ENCODE results near the gene USP38.
A peak's percentile ranks its signal among the peaks of the same experiment; 100 is the strongest.
"Not testable (repeated sequence)": the region's sequence is repeated elsewhere in the genome, so short reads cannot be mapped to it uniquely, and the experiment has no call there.

Gene USP38, protein sequence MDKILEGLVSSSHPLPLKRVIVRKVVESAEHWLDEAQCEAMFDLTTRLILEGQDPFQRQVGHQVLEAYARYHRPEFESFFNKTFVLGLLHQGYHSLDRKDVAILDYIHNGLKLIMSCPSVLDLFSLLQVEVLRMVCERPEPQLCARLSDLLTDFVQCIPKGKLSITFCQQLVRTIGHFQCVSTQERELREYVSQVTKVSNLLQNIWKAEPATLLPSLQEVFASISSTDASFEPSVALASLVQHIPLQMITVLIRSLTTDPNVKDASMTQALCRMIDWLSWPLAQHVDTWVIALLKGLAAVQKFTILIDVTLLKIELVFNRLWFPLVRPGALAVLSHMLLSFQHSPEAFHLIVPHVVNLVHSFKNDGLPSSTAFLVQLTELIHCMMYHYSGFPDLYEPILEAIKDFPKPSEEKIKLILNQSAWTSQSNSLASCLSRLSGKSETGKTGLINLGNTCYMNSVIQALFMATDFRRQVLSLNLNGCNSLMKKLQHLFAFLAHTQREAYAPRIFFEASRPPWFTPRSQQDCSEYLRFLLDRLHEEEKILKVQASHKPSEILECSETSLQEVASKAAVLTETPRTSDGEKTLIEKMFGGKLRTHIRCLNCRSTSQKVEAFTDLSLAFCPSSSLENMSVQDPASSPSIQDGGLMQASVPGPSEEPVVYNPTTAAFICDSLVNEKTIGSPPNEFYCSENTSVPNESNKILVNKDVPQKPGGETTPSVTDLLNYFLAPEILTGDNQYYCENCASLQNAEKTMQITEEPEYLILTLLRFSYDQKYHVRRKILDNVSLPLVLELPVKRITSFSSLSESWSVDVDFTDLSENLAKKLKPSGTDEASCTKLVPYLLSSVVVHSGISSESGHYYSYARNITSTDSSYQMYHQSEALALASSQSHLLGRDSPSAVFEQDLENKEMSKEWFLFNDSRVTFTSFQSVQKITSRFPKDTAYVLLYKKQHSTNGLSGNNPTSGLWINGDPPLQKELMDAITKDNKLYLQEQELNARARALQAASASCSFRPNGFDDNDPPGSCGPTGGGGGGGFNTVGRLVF

DNA sequence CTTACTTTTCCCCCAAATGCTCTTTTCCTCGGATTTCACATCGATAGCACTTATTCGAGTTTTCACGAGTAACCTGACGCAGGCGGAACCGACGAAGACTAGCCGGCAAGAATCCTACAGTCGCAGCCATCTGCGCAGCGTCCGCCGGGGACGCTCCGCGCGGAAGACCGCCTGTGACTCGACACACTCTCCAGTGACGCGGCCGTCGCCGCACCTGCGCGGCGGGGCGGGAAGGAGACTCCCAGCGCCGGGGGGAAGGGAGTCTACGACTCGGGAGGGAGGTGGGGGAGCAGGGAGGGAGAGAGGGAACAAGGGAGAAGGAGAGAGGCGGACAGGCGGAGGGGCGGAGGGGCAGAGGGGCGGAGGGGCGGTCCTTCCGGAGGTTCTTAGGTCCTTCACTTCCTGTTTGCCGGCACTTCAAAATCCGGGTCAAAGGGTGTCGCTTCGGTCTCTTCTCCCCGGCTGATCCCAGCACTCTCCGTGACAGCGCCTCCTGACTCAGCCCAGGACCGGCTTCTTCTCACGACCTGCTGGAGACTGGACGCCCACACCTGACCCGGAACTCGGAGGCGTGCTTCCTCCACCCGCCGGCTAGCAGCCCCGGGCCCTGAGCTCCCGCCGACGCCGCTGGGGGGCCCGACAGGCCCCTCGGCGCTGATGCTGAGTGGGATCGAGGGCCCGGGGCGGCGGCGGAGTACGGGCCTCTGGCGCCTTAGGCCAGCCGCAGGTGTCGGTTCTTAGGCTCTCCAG, at the start of gene USP38:
Gene USP38, plus strand, starts transcription at position 415 of the 750 bp plus-strand sequence. CDS start 534 bp downstream, outside the sequence.
- peak; percentile 43 to 94 (median 88) for DNase-seq

DNA sequence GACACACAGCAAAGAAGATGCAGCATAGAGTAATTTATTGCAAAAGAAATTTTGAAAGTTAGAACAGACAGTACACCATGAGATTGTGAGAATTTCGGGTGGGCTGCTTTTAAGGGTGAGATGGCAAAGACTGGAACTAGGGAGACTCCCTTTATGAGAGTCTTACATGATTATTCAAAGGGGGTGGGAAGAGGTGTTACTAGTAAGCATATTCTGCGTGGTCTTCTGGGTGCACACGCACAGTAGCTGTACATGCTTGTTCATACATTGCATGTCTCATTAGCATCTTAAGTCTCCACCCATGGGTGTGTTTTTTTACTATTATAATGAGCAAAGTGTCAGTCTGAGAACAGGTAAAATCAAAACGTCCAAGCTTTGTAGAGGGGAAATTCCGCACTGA, 49.4 kb upstream of the USP38 start:
- DNase-seq, result no peak

DNA sequence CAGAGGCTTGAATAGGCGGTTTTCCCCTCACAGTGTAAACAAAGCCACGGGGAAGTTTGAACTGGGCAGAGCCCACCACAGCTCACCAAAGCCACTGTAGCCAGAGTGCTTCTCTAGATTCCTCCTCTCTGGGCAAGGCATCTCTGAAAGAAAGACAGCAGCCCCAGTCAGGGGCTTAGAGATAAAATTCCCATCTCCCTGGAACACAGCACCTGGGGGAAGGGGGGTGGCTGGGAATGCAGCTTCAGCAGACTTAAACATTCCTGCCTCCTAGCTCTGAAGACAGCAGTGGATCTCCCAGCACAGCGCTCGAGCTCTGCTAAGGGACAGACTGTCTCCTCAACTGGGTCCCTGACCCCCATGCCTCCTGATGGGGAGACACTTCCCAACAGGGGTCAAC, 44.0 kb upstream of the USP38 start:
- DNase-seq, result no peak

DNA sequence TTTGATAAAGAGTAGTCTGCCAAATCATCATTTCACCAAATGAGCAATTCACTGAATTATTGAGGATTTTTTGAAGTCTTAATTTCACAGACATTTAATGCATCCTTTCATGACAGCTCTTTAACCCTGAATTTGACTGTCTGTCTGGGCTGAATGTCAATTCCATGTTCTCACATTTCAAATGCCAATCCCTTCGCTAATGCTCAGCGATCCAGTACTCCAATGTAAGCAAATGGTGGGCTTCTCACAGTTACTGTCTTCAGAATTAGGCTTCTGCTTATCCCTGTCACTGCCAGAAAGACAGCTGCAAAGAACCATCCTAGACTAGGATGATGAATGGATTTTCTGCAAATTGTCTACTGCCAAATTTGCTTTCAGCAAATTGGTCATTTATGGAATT, 36.2 kb upstream of the USP38 start:
- no peak for DNase-seq

DNA sequence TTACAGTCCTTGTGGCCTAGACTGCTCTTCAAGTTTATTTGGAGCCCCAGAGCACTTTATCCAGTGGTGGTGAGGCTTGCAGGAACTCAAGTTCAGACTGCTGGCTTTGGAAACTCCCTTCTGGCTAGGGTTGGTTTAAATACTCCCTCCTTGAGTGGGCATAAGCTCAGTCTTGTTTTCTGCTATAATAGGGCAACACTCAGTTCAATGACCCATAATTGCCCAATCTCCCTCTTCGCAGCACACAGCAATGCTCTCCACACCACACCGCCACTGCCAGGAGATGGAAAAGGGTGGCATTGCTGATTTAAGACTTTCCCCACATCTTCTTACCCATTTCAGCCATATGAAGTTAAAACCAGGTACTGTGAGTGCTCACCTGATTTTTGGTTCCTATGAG, 27.9 kb upstream of the USP38 start:
- no peak for DNase-seq

DNA sequence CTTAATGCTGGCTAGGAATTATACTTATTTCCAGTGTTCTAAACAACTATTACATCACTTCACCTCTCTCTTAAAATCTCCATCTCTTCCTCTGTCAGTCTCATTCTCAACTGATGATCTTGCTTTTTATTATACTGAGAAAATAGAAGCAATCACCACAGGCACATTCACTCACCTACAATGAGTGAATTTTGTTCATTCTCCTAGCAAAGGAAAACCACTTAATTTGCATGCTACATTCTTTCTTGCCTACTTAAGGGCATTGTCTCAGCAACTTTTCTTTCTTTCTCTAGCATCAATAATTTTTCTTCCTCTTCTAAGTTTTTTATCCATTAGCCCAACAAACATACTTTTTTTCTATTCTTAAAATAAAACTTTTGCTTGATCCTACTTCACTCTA, 21.1 kb upstream of the USP38 start:
- no peak for DNase-seq

DNA sequence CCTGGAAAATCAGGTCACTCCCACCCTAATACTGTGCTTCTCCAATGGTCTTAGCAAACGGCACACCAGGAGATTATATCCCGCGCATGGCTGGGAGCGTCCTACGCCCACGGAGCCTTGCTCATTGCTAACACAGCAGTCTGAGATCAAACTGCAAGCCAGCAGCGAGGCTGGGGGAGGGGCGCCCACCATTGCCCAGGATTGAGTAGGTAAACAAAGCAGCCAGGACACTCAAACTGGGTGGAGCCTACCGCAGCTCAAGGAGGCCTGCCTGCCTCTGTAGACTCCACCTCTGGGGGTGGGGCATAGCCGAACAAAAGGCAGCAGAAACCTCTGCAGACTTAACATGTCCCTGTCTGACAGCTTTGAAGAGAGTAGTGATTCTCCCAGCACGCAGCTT, 18.0 kb upstream of the USP38 start:
- DNase-seq, result not testable (repeated sequence)

DNA sequence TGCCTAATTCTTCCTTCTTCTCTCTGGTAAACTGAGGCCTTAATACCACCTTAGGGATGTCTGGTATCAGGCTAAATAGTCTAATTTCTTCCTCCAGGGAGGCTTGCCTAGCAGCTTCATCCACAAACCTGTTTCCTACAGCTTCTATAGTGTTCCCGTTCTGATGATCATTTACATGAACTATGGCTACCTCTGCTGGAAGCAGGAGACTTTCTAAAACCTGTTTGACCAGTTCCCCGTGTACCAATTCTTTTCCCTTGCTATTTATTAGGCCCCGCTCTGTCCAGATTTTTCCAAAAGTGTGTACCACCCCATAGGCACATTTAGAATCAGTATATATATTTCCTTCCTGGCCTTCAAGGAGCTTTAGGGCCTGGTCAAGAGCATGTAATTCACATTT, 5.8 kb upstream of the USP38 start:
- DNase-seq, result no peak

DNA sequence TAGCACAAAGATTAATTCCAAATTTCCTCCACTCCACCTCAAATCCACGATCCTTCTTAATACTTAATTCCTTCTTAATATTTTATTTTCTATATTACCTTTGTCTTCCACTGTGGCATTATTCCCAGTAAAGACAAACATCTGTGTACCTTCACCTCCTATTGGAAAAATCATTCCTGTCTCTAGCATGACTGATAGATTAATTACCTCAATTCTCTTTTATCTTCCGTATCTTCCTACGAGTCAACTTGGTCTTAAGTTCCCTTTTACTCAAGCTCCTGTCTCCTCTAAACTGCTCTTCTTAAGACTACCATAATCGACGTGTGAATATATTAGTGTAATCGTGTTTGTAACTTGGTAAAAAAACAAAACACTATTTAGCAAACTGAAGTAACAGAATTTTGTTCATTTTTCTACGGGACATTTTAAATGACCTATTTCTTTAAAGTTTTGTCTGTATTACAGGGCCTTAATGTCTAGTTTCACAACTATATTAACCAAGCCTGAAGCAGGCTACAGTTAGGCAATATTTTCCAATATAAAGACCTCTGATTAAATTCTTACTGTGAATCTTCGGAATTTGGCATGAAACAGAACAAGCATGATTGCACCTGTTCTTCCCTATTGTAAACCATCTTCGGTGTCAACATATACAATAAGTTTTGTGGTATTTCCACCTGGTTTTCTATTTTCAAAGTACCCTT, 1.1 kb upstream of the USP38 start:
- DNase-seq, result no peak

DNA sequence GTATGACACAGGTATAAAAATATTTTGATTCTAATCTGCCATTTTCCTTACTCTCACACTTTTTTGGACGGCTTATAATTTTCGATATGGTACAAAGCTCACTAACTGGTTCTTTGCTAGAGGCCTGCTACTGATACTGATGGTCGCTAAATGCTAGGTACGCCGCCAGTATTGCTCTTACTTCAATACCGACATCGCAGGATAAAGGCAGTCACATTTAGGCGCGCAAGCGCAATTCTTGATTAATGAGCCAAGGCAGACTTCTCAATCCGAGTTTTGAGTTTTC, 557 bp upstream of the USP38 start:
- DNase-seq, result peak in 3 of 56 donors; percentile 25 to 59 (median 42)

DNA sequence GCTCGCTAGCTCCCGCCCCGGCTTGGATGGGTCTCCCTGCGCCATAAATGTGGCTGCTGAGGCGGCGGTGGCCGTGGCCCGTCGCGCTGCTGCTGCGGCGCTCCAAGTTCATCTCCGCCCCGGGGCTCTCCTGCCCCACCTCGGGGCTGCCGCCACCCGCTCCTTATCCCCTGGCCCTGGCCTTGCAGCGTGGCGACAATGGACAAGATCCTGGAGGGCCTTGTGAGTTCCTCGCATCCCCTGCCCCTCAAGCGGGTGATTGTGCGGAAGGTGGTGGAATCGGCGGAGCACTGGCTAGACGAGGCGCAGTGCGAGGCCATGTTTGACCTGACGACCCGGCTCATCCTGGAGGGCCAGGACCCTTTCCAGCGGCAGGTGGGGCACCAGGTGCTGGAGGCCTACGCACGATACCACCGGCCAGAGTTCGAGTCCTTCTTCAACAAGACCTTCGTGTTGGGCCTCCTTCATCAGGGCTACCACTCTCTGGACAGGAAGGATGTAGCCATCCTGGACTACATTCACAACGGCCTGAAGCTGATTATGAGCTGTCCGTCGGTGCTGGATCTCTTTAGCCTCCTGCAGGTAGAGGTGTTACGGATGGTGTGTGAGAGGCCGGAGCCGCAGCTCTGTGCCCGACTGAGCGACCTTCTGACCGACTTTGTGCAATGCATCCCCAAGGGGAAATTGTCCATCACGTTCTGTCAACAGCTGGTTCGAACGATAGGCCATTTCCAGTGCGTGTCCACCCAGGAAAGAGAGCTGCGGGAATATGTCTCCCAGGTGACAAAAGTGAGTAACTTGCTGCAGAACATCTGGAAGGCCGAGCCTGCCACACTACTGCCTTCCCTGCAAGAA, 763 bp downstream of the USP38 start:
- peak in 23 of 56 donors; percentile 7 to 64 (median 33) for DNase-seq

DNA sequence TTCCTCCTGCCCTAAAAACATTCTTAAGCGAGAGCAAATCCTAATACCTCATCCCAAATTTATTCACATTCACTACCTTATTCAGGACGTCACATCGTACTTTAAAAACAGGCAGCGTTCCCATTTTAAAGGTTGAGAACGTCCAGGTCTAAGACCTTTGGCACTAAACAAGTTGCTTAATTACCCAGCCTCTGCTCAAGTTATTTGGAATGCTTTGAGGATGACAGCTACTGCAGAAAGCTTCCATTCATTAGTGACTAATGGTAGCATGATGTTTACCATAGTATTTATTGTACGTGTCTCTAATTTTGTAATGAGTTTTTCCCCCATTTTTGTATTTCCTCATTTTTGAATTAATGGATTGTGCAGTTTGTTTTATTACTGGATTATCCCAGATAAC, 1.5 kb downstream of the USP38 start:
- DNase-seq, result no peak

DNA sequence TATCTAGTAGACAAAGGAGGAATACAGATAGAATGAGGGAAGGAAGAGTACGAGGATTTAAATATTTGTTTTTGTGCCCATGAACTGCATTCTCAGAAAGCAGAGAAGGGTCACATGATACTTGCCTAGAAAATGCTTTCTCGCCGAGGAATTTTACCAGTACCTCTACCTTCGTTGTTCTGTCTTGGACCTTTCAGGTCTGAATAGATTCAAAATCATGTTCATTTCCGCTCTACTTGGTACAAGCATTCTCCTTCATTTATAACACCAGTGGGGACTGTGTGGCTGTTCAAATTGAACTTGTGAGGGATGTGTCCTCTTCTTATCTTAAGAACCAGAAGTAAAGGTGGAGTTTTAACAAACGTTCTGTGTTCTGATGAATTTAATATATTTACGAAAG, 1.9 kb downstream of the USP38 start:
- DNase-seq, result no peak

DNA sequence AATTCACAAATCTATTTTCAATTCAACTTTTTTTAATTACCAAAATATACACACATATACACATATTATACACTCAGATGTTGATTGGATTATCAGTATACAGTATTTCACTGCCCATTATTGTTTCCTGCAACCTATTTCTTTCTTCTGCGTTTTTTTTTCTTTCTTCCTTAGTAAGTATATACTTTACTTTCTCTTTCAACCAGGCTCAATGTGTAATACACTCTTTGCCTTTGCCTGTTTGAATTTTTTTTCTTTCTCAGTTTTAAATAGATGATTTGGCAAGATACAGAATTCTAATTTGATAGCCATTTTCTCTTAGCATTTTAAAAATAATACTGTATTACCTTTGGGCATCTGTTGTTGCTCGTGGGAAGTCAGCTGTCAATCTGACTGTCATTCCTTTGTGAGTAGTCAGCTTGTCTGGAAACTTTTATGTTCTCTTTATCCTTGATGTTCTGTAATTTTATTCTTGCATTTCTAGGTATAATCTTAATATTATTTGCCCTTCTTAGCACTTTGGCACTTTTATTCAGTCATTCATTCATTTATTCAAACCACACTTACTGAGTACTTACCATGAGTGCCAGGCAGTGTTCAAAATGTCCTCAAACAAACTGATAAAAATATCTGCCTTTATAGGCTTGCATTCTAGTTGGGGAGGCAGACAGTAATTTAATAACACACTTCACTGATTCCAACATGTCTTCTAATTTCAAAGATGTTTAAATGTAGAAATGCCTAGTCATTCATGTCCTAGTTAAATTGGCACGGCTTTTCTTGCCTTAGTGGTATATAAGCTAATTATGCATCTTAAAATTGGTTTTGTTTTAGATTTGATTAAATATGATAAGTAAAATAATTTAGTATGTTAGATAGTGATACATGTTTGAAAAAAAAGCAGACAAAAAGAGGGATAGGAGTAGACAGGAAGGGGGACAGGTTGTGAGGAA, 3.7 kb downstream of the USP38 start:
- no peak for DNase-seq

DNA sequence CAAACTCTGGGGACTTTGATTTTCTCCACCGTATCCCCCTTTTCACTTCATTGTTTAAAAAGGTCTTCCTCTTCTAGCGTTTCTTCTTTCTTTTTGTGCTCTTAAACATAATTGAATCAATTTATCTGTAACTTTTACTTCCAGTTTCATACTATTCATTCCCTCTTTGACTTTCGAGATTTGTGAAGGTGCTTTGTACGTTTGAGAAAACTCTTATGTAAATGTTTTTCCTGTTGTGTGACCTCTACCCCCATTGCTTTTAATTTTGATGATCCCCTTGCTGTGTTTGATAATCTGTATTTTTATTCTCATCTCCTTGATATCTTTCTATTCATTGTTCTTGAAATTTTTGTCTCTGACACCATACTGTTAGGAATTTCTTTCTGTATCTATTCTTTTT, 4.8 kb downstream of the USP38 start:
- DNase-seq, result no peak

DNA sequence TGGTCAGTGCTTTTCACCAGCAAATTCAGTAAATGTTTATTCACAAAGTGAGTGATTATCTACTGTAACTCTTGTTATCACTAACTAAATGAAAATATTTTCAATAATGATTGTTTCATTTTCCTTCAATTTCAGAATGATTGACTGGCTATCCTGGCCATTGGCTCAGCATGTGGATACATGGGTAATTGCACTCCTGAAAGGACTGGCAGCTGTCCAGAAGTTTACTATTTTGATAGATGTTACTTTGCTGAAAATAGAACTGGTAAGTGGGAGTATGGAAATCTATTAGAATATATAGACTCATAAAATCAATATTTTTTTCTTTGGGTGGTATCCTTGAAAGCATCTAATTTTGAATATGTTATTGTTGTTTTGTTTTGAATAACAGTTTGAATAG, 10.9 kb downstream of the USP38 start:
- no peak for DNase-seq

DNA sequence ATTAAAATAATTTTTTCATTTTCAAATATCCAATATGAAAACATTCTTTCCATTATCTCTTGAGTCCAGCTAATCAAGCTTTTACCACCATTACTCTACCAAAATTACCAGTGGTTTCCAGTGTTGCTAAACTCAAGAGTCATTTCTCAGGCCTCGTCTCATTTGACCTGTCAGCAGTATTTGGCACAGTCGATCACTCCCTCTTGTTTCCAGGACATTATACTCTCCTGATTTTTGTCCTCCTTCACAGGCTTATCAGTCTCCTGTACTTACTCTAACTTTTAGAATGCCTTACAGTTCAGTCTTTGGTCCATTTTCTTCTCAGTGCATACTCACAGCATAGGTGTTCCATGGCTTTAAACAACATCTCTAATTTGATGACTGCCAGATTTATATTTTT, 11.6 kb downstream of the USP38 start:
- no peak for DNase-seq

DNA sequence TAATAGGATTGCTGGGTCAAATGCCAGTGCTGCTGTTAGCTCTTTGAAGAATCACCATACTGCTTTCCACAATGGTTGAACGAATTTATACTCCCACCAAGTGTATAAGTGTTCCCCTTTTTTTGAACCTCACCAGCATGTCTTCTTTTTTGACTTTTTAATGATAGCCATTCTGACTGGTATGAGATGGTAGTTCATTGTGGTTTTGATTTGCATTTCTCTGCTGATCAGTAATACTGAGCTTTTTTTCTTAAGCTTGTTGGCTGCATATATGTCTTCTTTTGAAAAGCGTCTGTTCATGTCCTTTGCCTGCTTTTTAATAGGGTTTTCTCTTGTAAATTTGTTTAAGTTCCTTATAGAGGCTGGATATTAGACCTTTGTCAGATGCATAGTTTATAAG, 14.8 kb downstream of the USP38 start:
- DNase-seq, result no peak

DNA sequence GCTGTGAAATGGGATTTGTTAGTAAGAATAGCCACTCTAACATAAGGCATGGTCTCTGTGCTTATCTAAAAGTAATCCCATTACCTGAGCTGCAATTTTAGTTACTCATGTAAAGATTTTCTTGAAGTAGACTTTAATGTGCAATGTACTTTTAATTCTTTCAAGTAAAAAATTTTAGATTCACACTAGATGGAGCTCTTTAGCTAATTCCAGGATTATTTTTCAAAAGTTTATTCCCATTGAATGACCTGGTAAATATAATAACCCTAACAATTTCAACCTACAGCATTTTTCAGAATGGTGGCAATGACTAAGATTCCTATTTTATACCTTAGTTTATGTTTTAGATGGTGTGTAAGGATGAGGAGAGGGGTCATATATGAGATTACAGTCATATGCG, 18.1 kb downstream of the USP38 start:
- peak in 1 of 56 donors; percentile 3 for DNase-seq
